SU-DHL-6 (cell line): Measurements from ENCODE around the gene METTL24.

Experiments used
- H2AFZ ChIP-seq: fragments of 200-600 bp; sonication (generic); 2 replicates; pipeline ENCODE4 v1.6.1; 2014; ENCODE audit warnings: low read depth, mild to moderate bottlenecking, moderate library complexity, mixed read lengths, antibody characterized with exemption, low read length; ENCODE audit not compliant: severe bottlenecking
- H3F3A ChIP-seq: fragments of 200-600 bp; shearing (Covaris generic); 2 replicates; pipeline ENCODE4 v1.6.0; 2016; ENCODE audit warnings: antibody characterized with exemption, mild to moderate bottlenecking; ENCODE audit not compliant: insufficient read depth
- H3K27ac ChIP-seq: fragments of 200-600 bp; sonication (generic); 2 replicates; pipeline ENCODE4 v1.5.1; 2016; ENCODE audit warnings: low read depth, mild to moderate bottlenecking, low read length, moderate library complexity, mixed read lengths
- H3K27me3 ChIP-seq: fragments of 200-600 bp; sonication (generic), shearing (Covaris generic); 2 replicates; pipeline ENCODE4 v1.6.0; 2014; ENCODE audit warnings: mild to moderate bottlenecking, low read length
- H3K36me3 ChIP-seq: fragments of 200-600 bp; sonication (generic); 2 replicates; pipeline ENCODE4 v1.6.1; 2014; ENCODE audit warnings: mild to moderate bottlenecking, low read length, mixed read lengths
- H3K4me2 ChIP-seq: fragments of 300-600, 200-600 bp; shearing (Covaris generic), sonication (generic); 2 replicates; pipeline ENCODE4 v1.6.0; 2014; ENCODE audit warnings: low read length, low read depth, mild to moderate bottlenecking; ENCODE audit not compliant: poor library complexity, severe bottlenecking
- H3K4me3 ChIP-seq: fragments of 200-600 bp; sonication (generic); 2 replicates; pipeline ENCODE4 v1.5.1; 2014; ENCODE audit warnings: antibody characterized with exemption, low read length, mild to moderate bottlenecking, mixed read lengths; ENCODE audit not compliant: insufficient read depth, poor library complexity, severe bottlenecking
- H3K79me2 ChIP-seq: fragments of 200-600 bp; sonication (generic); 2 replicates; pipeline ENCODE4 v1.6.1; 2014; ENCODE audit warnings: mild to moderate bottlenecking, low read length, moderate library complexity; ENCODE audit not compliant: insufficient read depth
- H3K9ac ChIP-seq: fragments of 200-600 bp; sonication (generic); 2 replicates; pipeline ENCODE4 v1.7.0; 2014; ENCODE audit warnings: mild to moderate bottlenecking, low read length
- H3K9me2 ChIP-seq: fragments of 200-600 bp; sonication (generic); replicated peaks from 2 replicates; pipeline ENCODE4 v1.6.1; 2014; ENCODE audit warnings: low read length; ENCODE audit not compliant: insufficient read depth
- H3K9me3 ChIP-seq: fragments of 200-600 bp; sonication (generic); 2 replicates; pipeline ENCODE4 v1.6.1; 2014; ENCODE audit warnings: low read length, mixed read lengths; ENCODE audit not compliant: insufficient read depth
- H4K20me1 ChIP-seq: fragments of 200-600 bp; sonication (generic); 2 replicates; pipeline ENCODE4 v1.6.1; 2014; ENCODE audit warnings: low read depth, mild to moderate bottlenecking, antibody characterized with exemption, low read length, moderate library complexity, mixed read lengths
- CTCF ChIP-seq: fragments of 200-600 bp; sonication (generic); IDR thresholded peaks from one replicate; pipeline ENCODE4 v1.5.1; 2017; ENCODE audit warnings: antibody characterized with exemption, mild to moderate bottlenecking, low read length, moderate library complexity; ENCODE audit not compliant: insufficient read depth, poor library complexity, severe bottlenecking
- EZH2phosphoT487 ChIP-seq: fragments of 200-600 bp; sonication (generic), shearing (Covaris generic); conservative IDR thresholded peaks from 2 replicates; pipeline ENCODE4 v1.6.1; 2018; ENCODE audit warnings: mild to moderate bottlenecking, antibody characterized with exemption, low read length, moderate library complexity, mixed read lengths

Gene METTL24

GRCh38 chr6:110319381-110319780 lies 38.8 kb downstream of the METTL24 start:
- Histone ChIP-seq H4K20me1 (no peaks in the 10 kb centered on the region), H3K36me3 (no peaks in the 10 kb centered on the region), H3F3A (no peaks in the 10 kb centered on the region), H3K9ac (no peak overlapping the region), H3K4me2 (no peak overlapping the region), H3K79me2 (no peaks in the 10 kb centered on the region), H3K27me3 (no peaks in the 10 kb centered on the region), H3K9me3 (no peaks in the 10 kb centered on the region), H3K27ac (no peak overlapping the region), H2AFZ (no peak overlapping the region), H3K4me3 (no peak overlapping the region), H3K9me2 (no peaks in the 10 kb centered on the region)
- no peak for TF ChIP-seq EZH2phosphoT487
- no peak for TF ChIP-seq CTCF

GRCh38 chr6:110318971-110319370 lies 39.2 kb downstream of the METTL24 start:
- TF ChIP-seq CTCF, result no peak
- TF ChIP-seq EZH2phosphoT487, result no peak
- Histone ChIP-seq H3K79me2 (no peaks in the 10 kb centered on the region), H3K27me3 (no peaks in the 10 kb centered on the region), H3K9ac (no peak overlapping the region), H3K27ac (no peak overlapping the region), H3F3A (no peaks in the 10 kb centered on the region), H2AFZ (no peak overlapping the region), H4K20me1 (no peaks in the 10 kb centered on the region), H3K36me3 (no peaks in the 10 kb centered on the region), H3K4me3 (no peak overlapping the region), H3K9me3 (no peaks in the 10 kb centered on the region), H3K4me2 (no peak overlapping the region), H3K9me2 (no peaks in the 10 kb centered on the region)

- no peak overlapping the region for H3K4me3 ChIP-seq
- H3K9ac ChIP-seq, result no peak overlapping the region
- no peak overlapping the region for H3K27ac ChIP-seq
- no peaks in the 10 kb centered on the region for H3K9me3 ChIP-seq
- no peaks in the 10 kb centered on the region for H3K79me2 ChIP-seq
- TF ChIP-seq EZH2phosphoT487 (no peak), CTCF (no peak)
- H3F3A ChIP-seq, result no peaks in the 10 kb centered on the region
- H3K27me3 ChIP-seq, result no peaks in the 10 kb centered on the region
- H4K20me1 ChIP-seq, result no peaks in the 10 kb centered on the region
- no peak overlapping the region for H3K4me2 ChIP-seq
- no peaks in the 10 kb centered on the region for H3K9me2 ChIP-seq
- no peaks in the 10 kb centered on the region for H3K36me3 ChIP-seq
- H2AFZ ChIP-seq, result no peak overlapping the region
These were observed 40.5 kb downstream of the METTL24 start for GRCh38 chr6:110317646-110318045.
